GM21717 (cell line): ENCODE measurements around the gene SDK2.

Experiments
- ATAC-seq: cut with Tn5 transposase; IDR thresholded peaks from one replicate; pipeline ENCODE4 v1.9.1; 2021; ENCODE audit warnings: mild to moderate bottlenecking, moderate library complexity; ENCODE audit not compliant: unreplicated experiment

Gene SDK2

DNA sequence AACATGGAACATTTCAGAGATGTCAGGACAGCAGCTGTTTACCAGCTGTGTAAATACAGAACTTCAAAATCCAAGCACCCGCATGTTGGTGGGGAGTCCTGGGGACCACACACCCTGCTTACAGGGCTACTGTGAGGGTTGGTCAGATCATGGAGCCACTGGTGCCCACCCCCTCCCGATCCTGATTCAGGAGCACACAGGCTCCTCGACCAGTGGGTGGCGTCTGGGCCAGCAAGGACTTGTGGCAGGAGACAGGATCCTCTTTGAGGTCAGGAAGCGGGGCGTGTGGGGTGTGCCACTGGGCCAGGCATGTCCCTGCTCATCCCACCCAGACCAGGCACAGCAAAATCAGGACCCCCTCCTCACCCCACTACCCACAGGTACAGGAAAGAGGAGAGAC, 83.6 kb downstream of the SDK2 start:
- no peak for ATAC-seq

DNA sequence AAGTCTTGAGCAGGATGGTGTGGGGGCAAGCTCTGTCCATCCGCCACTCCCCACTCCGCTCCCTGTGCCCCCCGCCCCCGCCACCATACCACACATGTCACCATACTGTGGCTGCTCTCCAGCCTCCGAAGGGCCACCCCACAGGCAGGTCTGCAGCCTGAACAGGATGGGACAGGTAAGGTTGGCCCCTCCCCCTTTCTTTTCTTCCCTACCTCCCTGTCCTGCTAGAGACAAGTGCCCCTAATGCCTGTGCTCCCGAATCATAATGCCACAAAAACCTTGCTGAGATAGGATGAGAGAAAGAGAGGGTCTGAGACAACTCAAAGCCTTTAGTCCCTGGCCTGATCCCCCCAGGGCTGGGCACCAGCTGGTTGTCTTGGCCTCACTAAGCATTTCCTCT, 84.7 kb downstream of the SDK2 start:
- ATAC-seq: no peak

DNA sequence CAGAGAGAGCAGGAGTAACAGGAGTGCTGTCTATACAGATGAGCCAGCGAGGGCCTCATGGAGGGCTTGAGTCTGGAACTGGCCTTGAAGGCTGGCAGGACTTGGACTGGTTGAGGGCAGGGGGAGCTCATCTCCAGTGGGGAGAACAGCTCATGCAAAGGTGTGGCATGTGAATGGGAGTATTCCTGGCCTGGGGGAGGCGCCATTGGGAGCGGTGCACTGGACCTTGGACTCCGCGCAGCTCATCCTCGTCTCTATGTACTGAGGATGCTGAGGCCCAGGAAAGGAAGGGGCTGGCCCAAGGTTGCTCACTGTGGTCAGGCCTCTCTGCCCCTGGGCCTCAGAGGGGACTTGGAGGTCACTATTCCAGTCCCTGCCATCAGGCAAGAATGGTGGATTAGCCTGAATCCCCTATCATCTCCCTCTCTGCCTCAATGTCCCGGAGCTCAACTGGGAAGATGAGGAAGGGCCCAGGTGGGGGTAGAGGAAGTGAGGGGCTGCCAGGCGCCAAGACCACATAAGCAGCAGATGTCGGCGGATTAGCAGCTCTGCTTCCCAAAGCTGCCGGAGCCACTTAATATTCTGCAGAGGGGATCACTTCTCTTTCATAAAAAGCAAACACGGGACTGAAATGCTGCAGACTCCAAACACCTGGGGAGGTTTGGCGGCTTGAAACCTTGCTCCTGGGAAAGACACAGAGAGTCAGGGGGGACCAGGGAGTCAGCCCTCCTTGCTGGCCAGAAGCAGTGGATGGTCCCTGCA, 88.9 kb downstream of the SDK2 start:
- ATAC-seq: no peak

DNA sequence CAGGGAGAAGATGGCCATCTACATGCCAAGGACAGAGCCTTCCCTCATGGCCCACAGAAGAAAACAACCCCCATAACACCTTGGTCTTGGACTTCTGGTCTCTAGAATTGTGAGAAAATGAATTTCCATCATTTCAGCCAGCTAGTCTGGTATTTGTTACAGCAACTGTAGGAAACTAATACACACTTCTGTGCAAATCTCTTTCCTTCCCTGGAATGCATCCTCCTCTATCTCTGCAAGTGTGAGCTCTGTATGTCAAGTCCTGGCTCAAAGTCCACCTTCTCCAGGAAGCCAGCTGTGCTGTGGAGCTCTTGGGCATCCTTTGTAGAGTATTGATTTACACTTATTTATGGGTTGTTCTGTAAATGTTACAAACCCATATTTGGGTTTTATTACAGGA, 89.7 kb downstream of the SDK2 start:
- ATAC-seq: no peak

GRCh38 chr17:73553311-73553710, 90.9 kb downstream of the SDK2 start:
- ATAC-seq: no peak

DNA sequence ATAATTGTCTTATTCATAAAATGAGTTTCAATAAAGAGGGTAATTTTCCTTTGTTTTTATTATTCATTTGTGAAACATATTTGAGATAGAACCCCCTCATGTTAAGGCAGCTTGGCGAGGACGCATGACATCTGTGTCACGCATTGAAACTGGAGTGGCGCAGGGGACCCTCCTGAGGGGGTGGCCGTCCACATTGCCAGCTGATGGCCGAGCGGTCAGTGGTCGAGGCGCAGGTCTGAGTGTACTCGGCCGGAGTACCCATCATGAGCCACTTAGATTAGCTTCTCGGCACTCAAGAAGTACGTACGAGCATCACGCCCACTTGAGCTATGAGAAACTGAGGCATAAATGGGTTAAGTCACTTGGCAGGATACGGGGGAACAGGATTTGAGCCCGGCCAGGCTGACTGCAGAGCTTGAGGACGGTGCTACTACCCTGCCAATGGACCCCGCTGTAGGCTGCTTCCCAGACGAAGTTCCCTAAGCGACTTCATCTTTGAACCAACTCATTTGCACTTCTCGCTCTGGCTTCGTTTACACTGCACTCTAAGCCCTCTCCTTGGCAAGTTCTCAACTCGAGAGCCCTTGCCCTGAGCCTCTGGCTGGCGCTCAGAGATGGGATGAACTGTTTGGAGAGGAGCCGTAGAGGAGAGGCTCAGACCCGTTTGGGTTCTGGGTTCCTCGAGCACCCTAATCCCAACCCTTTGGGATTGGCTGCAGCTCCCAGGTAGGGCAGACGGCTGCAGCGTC, 91.8 kb downstream of the SDK2 start:
- no peak for ATAC-seq

DNA sequence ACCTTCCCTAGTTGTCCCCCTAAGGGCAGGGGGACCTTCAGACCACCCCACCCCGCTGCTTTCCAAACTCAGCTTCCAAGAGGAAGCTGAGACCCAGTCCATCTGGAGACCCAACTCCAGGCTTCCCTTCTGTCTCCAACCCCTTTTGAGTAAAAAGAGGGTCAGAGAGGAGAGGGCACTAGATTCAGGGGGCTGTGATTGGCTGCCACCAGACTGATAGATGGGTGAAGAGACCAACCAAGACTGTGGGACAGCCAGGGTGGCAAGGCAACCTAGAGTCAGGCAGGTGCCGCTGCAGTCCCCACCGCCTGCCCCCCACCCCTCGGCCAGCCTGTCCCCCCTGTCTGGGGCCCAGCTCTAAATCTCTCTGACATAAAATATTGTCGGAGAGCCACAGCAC, 92.5 kb downstream of the SDK2 start:
- ATAC-seq: no peak

DNA sequence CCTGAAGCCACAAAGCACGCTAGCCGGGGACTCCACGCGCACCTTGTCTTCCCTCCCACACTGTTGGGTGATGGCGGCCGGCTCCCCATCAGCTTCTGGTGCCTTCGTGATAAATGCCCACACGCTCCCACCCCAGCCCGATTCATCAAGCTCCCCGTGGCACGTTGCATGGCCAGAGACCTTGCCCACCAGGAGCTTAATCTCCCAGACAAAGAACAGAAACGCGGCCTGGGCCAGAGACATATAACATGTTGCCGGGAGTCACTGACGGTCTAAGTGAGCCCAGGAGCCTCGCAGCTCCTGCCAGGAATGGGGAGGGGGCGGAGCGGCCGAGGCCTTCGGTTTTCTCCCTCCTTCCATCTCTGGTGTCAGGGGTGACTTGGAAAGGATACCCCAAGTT, 93.1 kb downstream of the SDK2 start:
- ATAC-seq: no peak

- ATAC-seq: no peak
Observed at GRCh38 chr17:73550556-73550955, 93.7 kb downstream of the SDK2 start.

DNA sequence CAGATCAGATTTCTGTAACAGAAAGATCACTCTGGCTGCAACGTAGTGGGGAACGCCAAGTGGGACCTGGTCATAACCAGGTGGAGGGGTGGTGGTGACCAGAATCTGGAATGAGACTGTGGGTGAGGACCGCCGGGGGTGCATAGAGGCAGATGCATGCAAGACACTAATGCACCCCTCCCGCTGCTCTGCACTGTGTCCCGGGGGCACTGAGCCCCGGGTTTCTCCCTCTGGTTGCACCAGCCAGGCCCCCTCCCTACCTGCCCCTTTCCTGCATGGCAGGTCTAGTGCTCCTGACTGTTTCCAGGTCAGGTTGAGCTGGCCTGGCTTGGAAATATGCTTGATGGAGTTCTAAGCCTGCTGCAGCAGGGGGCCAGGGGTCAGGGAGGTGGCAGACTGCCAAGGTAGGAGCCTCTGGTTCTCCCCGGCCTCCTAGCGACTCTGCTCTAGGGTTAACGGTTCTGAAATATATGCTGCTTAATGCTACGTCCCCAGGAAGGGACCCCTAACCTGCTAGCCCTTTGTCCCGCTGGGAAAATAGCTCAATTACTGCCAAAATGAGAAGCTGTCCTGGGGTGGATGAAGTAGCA, 94.3 kb downstream of the SDK2 start:
- ATAC-seq: no peak

DNA sequence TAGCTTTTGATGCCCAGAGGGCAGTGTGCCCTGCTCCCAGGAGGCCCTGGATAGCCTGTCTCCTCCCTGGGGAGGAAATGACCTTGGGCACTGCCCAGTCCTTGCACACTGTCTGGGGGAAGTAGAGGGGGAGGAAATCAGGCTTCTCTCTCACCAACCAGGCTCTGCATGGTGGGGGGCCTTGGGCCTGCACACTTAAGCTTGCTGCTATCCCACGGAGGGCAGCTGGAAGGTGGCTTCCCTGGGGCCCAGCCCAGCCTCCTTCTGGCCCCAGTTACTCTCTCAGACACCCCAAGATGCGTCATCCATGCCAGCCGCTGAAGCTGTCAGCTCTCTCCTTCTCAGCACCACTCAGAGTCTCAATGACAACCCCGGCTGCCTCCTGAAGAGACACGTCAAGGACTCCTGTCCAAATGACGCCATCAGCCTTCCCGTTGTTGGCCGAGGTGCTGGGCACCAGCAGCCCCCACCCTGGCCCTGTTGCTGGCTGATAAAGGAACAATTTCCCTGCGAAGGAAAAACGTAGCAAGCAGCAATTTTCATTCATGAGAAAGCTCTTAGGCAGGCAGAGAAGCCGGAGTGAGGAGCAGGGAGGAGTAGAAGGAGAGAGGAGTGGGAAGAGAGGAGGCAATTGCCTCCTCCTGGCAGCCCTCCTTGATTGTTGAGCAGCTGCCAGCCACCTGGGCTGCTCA, 95.5 kb downstream of the SDK2 start:
- ATAC-seq: no peak

- no peak for ATAC-seq
Observed at GRCh38 chr17:73547790-73548189, 96.5 kb downstream of the SDK2 start.

- no peak for ATAC-seq
Observed at GRCh38 chr17:73546770-73547536, 97.3 kb downstream of the SDK2 start.

GRCh38 chr17:73546114-73546513, 98.1 kb downstream of the SDK2 start:
- ATAC-seq: no peak

- no peak for ATAC-seq
Observed at GRCh38 chr17:73545109-73546032, 98.9 kb downstream of the SDK2 start.

GRCh38 chr17:73544333-73544732, 99.9 kb downstream of the SDK2 start:
- ATAC-seq: no peak

DNA sequence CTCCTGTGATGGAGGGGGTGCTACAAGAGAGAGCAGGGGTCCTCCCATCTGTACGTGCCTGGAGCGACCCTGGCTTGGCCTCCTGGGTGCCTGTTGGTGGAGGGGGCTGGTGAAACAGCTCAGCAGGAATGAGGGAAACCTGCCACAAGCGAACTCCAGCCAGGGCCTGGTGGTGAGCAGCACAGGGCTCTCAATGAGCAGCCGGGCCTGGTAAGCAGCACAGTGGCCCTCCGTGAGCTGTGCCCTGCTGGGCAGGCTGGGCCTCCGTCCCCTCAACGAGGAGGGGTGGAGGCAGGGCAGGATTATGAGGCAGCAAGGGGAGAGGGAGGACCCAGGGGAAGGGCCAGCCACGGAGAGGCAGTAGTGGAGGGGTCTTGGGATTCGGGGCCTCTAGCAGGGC, 101.9 kb downstream of the SDK2 start:
- ATAC-seq: no peak

DNA sequence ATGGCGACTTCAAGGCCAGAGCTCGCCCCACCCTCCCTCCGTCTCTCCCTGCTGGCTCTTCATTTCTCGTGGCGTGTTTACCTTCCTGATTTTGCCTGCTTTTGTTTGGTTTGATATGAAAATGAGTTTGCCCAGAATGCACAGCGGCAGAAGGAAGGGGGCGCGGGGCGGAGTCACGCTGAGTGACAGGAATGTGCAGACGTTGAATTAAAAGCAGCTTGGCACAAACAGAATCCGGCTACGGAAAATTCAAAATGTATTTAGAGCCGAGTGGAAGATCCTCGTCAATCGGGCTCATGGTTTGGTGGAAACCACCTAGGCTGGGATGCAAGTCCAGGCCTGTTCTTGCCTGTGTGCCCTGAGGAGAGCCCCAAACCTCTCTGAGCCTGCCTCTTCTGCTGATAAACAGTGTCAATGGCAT, 102.7 kb downstream of the SDK2 start:
- ATAC-seq: no peak

DNA sequence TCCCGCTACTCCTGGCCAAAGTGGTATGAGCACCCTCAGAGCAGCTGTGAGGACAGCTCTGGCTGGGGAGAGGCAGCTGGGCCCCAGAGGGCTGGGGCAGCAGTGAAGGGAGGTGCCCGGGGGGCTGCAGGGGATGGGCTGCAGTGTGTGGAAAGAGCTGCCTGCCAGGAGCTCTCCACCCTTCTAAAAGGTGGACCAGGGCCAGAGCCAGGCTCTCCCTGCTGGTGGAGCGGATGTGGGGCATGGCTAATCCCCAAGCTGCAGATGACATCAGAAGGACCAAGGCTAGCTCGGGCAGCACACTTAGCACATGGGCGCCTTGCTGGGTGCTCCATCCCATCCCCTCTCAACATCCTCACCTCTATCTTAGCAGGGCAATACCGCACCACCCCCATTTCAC, 103.1 kb downstream of the SDK2 start:
- ATAC-seq: no peak

- ATAC-seq: no peak
Observed at GRCh38 chr17:73539166-73539565, 105.1 kb downstream of the SDK2 start.
